Endometrium (tissue), 2 donors: Measurements from ENCODE around the gene PRRC2A.

Source experiments
- FAIRE-seq: peaks from 2 replicates; lab custom pipeline; 2012; peaks lifted over from hg19 to GRCh38; lab: Jason Lieb, UNC
- donor health status: control.
- donor health status: control.

PRRC2A gene

DNA sequence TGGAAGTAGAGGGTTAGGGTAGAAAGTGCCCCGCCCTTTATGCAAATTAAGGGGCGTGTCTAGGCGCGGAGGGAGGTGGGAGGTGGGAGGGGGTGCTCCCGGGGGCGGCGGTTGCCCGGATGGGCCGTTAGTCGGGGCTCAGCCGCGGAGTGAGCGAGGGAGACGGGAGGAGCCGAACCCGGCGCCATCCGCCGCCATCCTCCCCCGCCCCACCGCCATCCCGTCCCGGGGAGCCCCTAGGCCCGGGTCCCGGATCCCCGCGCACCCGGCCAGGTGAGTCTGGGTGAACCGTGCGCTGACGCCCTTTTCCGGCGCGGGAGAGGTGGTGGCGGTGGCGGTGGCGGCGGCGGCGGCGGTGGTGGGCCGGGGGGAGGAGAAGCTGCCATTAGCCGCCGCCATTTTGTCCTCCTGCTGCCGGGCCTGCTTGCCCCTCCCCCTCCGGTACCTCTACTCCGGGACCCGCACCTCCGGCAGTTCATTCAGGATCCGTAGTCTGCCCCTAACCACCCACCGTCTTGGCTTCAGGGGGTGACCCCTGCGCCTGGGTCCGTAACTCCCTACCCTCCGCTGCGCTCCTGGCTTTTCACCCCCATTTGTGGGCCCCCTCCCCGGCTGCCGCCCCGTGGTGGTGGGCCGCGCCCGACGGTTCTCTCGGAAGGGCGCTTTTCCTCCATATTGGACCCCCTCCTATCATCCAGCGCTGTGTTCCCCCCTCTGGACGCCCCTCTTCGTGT, at the start of gene PRRC2A:
TSS of gene PRRC2A (plus strand) at position 130 of the 734 bp plus-strand sequence. CDS start 2,075 bp downstream, outside the sequence.
- no peak for FAIRE-seq

DNA sequence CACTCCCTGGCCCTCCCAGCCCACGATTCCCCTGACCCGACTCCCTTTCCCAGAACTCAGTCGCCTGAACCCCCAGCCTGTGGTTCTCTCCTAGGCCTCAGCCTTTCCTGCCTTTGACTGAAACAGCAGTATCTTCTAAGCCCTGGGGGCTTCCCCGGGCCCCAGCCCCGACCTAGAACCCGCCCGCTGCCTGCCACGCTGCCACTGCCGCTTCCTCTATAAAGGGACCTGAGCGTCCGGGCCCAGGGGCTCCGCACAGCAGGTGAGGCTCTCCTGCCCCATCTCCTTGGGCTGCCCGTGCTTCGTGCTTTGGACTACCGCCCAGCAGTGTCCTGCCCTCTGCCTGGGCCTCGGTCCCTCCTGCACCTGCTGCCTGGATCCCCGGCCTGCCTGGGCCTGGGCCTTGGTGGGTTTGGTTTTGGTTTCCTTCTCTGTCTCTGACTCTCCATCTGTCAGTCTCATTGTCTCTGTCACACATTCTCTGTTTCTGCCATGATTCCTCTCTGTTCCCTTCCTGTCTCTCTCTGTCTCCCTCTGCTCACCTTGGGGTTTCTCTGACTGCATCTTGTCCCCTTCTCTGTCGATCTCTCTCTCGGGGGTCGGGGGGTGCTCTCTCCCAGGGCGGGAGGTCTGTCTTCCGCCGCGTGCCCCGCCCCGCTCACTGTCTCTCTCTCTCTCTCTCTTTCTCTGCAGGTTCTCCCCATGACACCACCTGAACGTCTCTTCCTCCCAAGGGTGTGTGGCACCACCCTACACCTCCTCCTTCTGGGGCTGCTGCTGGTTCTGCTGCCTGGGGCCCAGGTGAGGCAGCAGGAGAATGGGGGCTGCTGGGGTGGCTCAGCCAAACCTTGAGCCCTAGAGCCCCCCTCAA, 48.2 kb upstream of the PRRC2A start, which contains the start of gene LTA:
TSS of gene LTA (plus strand) at position 249 of the 871 bp plus-strand sequence. CDS start at position 703, 454 bp downstream.
- FAIRE-seq, result no peak

DNA sequence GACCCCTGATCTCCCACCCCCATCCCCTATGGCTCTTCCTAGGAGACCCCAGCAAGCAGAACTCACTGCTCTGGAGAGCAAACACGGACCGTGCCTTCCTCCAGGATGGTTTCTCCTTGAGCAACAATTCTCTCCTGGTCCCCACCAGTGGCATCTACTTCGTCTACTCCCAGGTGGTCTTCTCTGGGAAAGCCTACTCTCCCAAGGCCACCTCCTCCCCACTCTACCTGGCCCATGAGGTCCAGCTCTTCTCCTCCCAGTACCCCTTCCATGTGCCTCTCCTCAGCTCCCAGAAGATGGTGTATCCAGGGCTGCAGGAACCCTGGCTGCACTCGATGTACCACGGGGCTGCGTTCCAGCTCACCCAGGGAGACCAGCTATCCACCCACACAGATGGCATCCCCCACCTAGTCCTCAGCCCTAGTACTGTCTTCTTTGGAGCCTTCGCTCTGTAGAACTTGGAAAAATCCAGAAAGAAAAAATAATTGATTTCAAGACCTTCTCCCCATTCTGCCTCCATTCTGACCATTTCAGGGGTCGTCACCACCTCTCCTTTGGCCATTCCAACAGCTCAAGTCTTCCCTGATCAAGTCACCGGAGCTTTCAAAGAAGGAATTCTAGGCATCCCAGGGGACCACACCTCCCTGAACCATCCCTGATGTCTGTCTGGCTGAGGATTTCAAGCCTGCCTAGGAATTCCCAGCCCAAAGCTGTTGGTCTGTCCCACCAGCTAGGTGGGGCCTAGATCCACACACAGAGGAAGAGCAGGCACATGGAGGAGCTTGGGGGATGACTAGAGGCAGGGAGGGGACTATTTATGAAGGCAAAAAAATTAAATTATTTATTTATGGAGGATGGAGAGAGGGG, 47.0 kb upstream of the PRRC2A start:
- no peak for FAIRE-seq

DNA sequence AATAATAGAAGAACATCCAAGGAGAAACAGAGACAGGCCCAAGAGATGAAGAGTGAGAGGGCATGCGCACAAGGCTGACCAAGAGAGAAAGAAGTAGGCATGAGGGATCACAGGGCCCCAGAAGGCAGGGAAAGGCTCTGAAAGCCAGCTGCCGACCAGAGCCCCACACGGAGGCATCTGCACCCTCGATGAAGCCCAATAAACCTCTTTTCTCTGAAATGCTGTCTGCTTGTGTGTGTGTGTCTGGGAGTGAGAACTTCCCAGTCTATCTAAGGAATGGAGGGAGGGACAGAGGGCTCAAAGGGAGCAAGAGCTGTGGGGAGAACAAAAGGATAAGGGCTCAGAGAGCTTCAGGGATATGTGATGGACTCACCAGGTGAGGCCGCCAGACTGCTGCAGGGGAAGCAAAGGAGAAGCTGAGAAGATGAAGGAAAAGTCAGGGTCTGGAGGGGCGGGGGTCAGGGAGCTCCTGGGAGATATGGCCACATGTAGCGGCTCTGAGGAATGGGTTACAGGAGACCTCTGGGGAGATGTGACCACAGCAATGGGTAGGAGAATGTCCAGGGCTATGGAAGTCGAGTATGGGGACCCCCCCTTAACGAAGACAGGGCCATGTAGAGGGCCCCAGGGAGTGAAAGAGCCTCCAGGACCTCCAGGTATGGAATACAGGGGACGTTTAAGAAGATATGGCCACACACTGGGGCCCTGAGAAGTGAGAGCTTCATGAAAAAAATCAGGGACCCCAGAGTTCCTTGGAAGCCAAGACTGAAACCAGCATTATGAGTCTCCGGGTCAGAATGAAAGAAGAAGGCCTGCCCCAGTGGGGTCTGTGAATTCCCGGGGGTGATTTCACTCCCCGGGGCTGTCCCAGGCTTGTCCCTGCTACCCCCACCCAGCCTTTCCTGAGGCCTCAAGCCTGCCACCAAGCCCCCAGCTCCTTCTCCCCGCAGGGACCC, 46.1 kb upstream of the PRRC2A start:
- FAIRE-seq, result no peak

DNA sequence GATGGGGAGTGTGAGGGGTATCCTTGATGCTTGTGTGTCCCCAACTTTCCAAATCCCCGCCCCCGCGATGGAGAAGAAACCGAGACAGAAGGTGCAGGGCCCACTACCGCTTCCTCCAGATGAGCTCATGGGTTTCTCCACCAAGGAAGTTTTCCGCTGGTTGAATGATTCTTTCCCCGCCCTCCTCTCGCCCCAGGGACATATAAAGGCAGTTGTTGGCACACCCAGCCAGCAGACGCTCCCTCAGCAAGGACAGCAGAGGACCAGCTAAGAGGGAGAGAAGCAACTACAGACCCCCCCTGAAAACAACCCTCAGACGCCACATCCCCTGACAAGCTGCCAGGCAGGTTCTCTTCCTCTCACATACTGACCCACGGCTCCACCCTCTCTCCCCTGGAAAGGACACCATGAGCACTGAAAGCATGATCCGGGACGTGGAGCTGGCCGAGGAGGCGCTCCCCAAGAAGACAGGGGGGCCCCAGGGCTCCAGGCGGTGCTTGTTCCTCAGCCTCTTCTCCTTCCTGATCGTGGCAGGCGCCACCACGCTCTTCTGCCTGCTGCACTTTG, 45.1 kb upstream of the PRRC2A start, which contains the start of gene TNF:
TSS of gene TNF (plus strand) at position 231 of the 567 bp plus-strand sequence. CDS start at position 408, 177 bp downstream.
- no peak for FAIRE-seq

DNA sequence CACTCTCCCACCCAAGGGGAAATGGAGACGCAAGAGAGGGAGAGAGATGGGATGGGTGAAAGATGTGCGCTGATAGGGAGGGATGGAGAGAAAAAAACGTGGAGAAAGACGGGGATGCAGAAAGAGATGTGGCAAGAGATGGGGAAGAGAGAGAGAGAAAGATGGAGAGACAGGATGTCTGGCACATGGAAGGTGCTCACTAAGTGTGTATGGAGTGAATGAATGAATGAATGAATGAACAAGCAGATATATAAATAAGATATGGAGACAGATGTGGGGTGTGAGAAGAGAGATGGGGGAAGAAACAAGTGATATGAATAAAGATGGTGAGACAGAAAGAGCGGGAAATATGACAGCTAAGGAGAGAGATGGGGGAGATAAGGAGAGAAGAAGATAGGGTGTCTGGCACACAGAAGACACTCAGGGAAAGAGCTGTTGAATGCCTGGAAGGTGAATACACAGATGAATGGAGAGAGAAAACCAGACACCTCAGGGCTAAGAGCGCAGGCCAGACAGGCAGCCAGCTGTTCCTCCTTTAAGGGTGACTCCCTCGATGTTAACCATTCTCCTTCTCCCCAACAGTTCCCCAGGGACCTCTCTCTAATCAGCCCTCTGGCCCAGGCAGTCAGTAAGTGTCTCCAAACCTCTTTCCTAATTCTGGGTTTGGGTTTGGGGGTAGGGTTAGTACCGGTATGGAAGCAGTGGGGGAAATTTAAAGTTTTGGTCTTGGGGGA, 44.4 kb upstream of the PRRC2A start:
- no peak for FAIRE-seq

DNA sequence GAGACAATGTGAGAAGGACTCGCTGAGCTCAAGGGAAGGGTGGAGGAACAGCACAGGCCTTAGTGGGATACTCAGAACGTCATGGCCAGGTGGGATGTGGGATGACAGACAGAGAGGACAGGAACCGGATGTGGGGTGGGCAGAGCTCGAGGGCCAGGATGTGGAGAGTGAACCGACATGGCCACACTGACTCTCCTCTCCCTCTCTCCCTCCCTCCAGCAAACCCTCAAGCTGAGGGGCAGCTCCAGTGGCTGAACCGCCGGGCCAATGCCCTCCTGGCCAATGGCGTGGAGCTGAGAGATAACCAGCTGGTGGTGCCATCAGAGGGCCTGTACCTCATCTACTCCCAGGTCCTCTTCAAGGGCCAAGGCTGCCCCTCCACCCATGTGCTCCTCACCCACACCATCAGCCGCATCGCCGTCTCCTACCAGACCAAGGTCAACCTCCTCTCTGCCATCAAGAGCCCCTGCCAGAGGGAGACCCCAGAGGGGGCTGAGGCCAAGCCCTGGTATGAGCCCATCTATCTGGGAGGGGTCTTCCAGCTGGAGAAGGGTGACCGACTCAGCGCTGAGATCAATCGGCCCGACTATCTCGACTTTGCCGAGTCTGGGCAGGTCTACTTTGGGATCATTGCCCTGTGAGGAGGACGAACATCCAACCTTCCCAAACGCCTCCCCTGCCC, 43.5 kb upstream of the PRRC2A start:
- FAIRE-seq, result no peak

DNA sequence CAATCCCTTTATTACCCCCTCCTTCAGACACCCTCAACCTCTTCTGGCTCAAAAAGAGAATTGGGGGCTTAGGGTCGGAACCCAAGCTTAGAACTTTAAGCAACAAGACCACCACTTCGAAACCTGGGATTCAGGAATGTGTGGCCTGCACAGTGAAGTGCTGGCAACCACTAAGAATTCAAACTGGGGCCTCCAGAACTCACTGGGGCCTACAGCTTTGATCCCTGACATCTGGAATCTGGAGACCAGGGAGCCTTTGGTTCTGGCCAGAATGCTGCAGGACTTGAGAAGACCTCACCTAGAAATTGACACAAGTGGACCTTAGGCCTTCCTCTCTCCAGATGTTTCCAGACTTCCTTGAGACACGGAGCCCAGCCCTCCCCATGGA, 42.9 kb upstream of the PRRC2A start:
- no peak for FAIRE-seq

DNA sequence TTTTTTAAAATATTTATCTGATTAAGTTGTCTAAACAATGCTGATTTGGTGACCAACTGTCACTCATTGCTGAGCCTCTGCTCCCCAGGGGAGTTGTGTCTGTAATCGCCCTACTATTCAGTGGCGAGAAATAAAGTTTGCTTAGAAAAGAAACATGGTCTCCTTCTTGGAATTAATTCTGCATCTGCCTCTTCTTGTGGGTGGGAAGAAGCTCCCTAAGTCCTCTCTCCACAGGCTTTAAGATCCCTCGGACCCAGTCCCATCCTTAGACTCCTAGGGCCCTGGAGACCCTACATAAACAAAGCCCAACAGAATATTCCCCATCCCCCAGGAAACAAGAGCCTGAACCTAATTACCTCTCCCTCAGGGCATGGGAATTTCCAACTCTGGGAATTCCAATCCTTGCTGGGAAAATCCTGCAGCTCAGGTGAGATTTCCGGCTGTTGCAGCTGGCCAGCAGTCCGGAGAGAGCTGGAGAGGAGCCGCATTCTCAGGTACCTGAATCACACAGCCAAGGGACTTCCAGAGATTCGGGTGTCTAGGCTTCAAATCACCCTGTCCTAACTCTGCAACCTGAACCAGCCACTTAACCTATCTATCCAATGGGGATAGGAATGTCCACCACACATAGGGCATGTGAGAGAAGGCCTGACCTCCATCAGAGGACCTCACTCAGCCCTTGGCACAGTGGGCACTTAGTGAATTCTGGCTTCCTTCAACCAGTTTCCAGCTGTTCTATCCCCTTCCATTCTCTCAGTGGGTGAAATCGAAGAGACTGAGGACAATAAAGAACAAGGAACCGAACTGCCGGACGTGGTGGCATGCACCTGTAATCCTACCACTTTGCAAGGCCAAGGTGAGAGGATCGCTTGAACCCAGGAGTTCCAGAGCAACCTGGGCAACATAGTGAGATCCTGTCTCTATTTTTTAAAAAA, 42.1 kb upstream of the PRRC2A start:
- no peak for FAIRE-seq

DNA sequence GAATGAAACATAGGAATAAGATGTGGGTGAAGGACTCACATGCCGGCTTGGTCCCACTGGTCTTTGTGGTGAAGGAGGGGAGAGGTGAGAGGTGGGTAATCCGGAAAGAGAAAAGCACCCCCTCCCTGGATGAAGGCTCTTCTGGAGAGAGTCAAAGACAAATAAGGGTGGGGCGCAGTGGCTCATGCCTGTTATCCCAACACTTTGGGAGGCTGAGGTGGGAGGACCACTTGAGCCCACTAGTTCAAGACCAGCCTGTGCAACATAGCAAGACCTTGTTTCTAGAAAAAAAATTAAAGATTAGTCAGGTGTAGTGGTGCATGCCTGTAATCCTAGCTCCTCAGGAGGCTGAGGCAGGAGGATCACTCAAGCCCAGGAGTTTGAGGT, 41.4 kb upstream of the PRRC2A start:
- FAIRE-seq, result no peak

DNA sequence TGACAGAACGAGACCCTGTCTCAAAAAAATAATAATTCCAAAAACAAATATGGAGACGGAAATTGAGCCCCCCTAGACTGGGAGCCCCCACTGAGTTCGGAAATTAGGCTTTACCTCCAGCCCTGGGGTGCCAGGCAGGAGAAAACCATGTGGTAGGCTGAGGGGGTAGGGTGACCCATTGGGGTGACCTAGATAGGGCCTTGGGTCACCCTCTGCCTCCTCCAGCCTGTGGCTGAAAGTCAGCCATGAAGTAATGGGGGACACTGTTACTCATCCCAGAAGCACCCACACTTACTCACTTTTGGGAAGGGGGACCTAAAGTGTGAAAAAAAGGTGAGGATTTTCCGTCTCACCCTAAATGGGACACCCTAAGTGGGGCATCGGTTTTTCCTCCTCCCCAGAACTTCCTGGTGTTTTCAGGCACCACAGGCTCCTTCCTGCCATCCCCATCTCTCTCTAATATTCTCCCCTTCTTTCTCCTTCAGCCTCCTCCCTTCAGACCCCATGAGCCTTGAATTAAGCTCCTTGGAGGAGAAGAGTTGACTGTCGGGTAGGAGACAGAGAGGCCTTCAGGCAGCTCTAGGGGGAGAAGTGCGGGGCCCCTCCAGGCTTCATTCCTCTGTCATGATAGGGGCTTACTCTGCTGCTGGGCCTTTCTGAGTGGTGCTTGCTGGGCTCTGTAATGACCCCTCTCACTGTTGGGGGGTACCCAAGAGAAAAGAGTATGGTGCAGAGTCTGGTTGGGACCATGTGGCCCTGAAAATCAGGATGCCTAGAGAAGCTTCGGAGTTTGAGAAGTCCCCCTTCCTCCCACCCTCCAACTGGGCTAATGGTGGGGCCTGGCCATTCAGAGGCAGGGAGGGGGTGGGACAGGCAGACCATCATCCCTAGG, 40.7 kb upstream of the PRRC2A start:
- FAIRE-seq, result no peak

DNA sequence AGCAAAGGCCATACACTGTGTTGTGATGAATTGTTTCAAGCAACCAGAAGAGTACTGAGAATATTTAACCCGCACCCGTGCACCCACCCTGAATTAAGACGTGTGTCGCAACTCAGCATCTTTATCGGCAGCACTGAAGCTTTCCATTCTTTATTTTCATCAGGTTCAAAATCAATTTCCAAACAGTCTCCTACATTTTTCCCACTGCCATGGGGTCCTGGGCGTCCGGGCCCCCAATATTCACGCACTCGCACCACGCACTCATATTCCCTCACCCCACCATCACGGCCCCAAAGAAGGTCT, 40.1 kb upstream of the PRRC2A start:
- no peak for FAIRE-seq

DNA sequence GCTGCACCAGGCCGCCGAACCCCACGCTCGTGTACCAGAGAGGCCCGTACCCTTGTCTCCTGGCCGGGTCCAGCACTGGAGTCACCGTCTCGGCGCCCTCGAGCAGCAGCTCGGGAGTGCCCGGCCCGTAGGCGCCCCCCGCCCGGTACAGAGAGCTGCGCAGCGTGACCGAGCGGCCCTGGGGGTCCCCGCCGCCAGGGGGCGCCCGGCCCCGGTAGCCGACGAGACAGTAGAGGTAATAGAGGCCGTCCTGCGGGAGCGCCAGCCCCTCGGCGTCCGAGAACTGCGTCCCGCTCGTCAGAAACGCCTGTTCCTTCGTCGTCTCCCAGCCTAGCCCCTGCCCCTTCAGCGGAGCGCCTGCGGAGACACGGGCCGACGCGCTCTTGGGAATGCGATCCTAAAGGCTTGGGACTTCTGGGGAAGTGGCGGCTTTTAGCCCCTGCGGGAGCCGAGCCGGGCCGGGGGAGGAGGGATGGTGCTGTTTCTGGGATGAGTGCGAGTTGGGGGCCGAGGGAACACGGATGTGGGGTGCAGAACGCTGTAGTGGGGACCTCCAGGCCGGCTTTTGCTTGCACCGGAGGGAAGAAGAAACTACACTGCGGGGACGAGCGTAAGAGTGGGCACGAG, 39.6 kb upstream of the PRRC2A start:
- no peak for FAIRE-seq

DNA sequence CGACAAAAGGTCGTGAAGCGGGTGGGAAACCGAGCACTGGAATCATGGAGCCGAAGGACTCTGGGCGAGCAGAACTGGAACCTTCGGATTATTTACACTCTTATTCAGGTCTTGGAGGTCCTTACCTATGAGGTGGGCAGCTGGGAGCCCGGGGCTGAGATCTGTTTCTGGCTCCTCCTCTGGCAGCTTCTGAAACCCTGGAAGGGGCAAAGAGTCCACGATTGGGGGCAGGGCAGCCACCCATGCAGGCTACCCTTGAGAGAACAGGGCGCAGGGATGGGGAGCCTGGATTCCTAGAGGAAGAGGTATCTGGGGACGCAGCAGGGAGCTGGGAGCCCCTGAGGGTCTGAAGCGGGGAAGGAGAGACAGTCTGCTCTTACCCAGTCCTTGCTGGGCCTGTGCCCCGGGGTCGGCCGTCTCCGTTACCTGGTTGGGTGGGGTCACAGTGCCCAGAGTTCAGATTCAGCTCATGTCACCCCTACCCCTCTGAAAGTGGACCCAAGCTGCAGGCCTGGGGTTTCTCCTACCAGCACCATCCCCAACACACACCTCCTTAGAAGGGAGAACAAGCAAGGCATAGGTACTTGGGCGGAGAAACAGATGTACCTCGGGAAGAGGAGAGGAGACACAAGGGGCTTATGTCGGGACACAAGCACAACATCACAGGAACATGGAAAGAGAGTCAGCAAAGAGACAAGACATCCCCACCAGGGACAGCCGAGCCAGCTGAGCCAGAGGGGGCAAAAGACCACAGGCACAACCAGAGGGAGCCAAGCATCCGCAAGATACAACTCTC, 38.9 kb upstream of the PRRC2A start:
- FAIRE-seq, result no peak

DNA sequence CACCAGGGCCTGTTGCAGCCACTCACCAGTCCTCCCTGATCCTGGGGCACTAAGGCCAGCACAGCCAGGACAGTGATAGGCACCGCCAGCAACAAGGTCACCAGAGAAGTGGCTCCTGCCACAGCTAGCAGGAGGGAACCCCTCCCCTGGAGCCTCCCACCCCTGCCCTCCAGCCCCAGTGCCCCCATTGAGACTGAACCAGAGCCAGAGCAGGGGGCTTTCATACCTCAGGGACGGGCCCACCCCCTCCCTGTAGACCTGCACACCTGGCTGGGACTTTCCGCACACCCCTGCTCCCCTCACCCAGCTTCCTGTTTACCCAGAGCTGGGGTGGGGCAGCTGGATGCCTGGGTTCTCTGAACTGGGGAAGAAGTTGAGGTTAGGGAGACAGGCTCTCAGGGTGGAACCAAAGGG, 38.3 kb upstream of the PRRC2A start, which contains the start of gene LTB:
TSS of gene LTB (minus strand) at position 195 of the 414 bp plus-strand sequence. CDS start at position 188, 7 bp downstream.
- FAIRE-seq, result no peak

DNA sequence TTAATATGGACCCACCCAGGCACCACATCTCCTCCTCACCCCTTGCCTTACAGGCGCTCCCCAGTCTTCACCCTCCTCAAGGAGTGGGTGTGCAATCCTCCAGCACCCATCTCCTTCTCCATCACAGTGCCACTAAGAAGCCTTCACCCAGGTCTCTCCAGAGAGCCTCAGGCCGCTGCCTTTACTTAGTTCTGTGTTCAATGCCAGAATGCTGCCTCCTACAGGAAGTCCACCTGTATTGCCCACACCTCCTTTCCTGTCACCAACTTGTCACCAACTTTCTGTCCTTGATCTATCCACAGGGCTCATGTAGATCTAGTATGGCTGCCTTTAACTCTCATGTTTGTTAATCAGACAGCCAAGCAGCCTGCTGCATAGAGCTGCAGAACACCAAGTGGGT, 35.0 kb upstream of the PRRC2A start:
- FAIRE-seq, result no peak
